ENCODE results near the gene CDKN2B-AS1. TPM values are rescaled to one million over a fixed set of nuclear protein-coding genes. Genes with fewer than 3 reads are reported as not detected.

Gene CDKN2B-AS1
- total RNA-seq, 2 donors from 2014 or later = not detected

DNA sequence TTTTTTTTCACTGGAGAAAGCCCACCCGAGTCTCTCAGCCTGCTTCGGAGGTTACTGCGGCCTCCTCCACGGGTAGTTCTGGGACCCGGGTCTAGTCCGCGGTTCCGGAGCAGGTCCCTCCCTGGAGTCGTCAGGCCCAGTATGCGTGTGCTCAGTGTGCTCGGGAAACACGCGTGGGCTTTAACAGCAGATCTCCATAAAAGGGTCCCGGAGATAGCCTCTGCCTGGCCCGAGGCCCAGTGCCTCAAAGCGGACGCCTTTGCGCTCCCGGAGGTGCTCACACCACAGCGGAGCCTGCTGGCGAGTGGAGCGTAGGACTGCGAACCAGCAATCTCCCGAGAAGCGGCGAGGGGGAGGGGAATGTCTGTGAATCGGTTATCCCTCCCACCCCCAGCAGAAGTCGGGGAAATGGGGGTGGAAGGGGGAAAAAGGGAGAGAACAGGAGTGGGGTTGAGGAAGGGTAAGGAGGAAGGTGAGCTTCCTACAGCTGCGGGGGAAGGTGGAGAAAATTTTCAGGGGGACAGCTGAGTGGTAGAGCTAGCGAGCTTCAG is 29.1 kb upstream of the CDKN2B-AS1 start:
- H3K36me3 ChIP-seq = no peaks in the 10 kb centered on the region
- peaks cover 0 to 17% of the 10 kb centered on the region in 2 donors for H3K9me3 ChIP-seq
- H3K4me1 ChIP-seq = peaks cover 0 to 19% of the 10 kb centered on the region in 2 donors
- H3K27me3 ChIP-seq = peaks cover 40 to 44% of the 10 kb centered on the region in 2 donors
- no peak overlapping the region for H3K27ac ChIP-seq
- TF ChIP-seq, protein P1, sequence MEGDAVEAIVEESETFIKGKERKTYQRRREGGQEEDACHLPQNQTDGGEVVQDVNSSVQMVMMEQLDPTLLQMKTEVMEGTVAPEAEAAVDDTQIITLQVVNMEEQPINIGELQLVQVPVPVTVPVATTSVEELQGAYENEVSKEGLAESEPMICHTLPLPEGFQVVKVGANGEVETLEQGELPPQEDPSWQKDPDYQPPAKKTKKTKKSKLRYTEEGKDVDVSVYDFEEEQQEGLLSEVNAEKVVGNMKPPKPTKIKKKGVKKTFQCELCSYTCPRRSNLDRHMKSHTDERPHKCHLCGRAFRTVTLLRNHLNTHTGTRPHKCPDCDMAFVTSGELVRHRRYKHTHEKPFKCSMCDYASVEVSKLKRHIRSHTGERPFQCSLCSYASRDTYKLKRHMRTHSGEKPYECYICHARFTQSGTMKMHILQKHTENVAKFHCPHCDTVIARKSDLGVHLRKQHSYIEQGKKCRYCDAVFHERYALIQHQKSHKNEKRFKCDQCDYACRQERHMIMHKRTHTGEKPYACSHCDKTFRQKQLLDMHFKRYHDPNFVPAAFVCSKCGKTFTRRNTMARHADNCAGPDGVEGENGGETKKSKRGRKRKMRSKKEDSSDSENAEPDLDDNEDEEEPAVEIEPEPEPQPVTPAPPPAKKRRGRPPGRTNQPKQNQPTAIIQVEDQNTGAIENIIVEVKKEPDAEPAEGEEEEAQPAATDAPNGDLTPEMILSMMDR (IDR thresholded peaks at IDR 0.05) = no peak
- H3K4me3 ChIP-seq = peak overlapping the region in 1 of 2 donors; percentile 33
- no peak for DNase-seq (ENCODE audit: low spot score)

DNA sequence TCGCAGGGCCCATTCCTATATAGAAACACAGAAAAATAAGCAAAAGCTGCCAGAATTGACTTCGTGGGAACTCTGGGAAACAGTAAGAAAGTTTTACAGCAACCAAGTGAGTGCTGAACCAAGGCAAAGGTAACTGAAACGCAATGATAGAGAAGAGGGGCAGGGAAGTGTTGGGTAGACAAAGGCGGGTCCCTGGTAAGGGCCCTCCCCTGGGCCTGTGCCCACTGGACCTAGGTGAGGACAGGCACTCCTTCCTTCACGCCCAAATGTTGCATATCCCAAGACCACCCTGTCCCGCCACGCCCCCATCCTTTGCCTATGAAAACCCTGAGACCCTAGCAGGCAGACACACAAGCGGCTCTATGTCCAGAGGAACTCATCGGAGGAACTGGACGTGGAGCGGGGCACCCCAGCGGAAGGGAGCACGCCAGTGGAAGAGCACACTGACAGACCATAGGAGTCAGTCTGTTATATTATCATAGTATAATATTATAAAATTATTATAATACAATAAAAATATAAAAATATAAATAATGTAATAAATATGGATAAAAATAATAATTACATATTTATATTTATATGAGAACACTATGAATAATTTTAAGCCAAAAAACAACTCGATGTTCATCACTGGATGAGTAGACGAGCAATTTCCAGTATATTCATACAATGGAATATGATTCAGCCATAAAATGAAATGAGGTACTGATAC is 28.3 kb upstream of the CDKN2B-AS1 start:
- Histone ChIP-seq H3K27me3 (peaks cover 48 to 53% of the 10 kb centered on the region in 2 donors), H3K4me1 (peaks cover 0 to 26% of the 10 kb centered on the region in 2 donors), H3K27ac (no peak overlapping the region), H3K36me3 (no peaks in the 10 kb centered on the region), H3K9me3 (peaks cover 0 to 17% of the 10 kb centered on the region in 2 donors), H3K4me3 (no peak overlapping the region)
- TF ChIP-seq, protein P1 (IDR thresholded peaks at IDR 0.05) = no peak
- no peak for DNase-seq (ENCODE audit: low spot score)

DNA sequence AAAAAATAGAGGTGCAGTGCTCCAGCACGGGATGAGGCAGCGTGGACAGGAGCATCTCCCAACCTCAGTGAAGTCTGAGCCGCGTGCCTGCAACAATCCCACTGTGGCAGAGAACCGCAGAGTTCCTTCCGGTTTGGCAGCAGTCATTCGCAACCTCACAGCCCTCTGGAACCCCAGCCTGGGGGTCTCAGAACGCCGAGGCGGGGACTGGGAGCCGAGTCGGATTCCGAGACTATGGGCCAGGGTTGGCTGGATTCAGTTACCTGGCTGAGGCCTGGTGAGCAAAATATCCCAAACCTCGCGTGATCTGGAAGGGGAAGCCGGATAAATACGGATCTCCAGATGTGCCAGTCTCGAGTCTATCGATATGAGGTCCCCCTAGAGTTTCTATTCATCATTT is 27.4 kb upstream of the CDKN2B-AS1 start:
- Histone ChIP-seq H3K4me3 (no peak overlapping the region), H3K9me3 (peaks cover 0 to 17% of the 10 kb centered on the region in 2 donors), H3K27me3 (peaks cover 49 to 53% of the 10 kb centered on the region in 2 donors)

DNA sequence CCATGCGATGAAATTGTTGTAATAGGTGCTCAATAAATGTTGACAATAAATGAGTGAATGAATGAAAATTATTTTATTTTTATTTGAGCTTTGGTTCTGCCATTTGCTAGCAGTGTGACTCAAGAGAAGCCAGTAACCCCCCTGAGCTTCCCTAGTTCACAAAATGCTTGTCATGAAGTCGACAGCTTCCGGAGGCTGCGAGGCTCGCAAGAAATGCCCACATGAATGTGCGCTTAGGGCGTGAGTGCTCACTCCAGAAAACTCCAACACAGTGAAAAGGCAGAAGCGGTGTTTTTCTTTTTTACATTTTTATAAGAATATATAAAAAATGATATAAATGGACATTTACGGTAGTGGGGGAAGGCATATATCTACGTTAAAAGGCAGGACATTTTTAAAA is 26.9 kb upstream of the CDKN2B-AS1 start:
- TF ChIP-seq, protein P1 (IDR thresholded peaks at IDR 0.05) = no peak
- Histone ChIP-seq H3K4me1 (peaks cover 0 to 26% of the 10 kb centered on the region in 2 donors), H3K27me3 (peaks cover 54 to 55% of the 10 kb centered on the region in 2 donors), H3K36me3 (no peaks in the 10 kb centered on the region), H3K27ac (no peak overlapping the region), H3K4me3 (no peak overlapping the region), H3K9me3 (peaks cover 0 to 17% of the 10 kb centered on the region in 2 donors)
- DNase-seq (ENCODE audit: low spot score) = no peak

More for the DNA sequence above, 27.4 kb upstream of the CDKN2B-AS1 start:
- DNase-seq (ENCODE audit: low spot score) = no peak
- TF ChIP-seq, protein P1 (IDR thresholded peaks at IDR 0.05) = no peak
- peaks cover 0 to 26% of the 10 kb centered on the region in 2 donors for H3K4me1 ChIP-seq
- H3K36me3 ChIP-seq = no peaks in the 10 kb centered on the region
- H3K27ac ChIP-seq = no peak overlapping the region

DNA sequence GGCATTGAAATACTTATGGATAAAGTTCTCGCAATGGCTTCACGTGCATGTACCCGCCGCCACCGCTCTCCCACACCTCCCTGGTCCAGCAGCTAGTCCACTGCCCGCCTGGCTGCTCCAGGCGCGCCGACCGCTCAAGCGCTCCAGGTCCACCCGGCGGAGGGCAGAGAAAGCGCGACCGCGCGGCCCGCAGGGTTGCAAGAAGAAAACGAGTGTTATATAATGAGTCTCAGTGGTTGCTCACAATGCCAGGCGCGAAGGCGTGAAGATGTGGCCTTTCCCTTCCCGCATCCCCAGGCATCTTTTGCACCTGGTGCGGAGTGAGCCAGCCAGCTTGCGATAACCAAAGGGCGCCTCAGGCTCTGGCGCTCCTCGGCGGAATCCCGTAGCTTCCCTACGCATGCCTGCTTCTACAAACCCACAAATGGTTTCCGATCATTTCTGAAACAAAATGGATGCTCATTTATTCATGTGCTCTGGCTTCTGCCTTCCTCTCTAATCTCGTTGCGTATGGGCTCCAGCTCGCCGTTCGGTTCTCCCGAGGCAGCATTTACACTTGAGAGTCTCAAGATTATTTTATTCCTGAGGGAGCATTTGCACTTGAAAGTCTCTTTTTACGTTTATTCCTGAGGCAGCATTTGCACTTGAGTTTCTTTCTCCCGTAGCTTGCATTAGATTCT is 26.1 kb upstream of the CDKN2B-AS1 start:
- Histone ChIP-seq H3K27me3 (peaks cover 61 to 63% of the 10 kb centered on the region in 2 donors), H3K36me3 (no peaks in the 10 kb centered on the region), H3K4me1 (peaks cover 0 to 26% of the 10 kb centered on the region in 2 donors), H3K9me3 (peaks cover 0 to 12% of the 10 kb centered on the region in 2 donors), H3K27ac (no peak overlapping the region), H3K4me3 (no peak overlapping the region)
- no peak for DNase-seq (ENCODE audit: low spot score)
- TF ChIP-seq, protein P1 (IDR thresholded peaks at IDR 0.05) = no peak

Measured in right atrium auricular region (tissue), 2 donors.